DMS114 treated with DMSO at 0.1 percent for 48 hours (cell line): ENCODE results near the gene CDH1.

ENCODE experiments used
- DNase-seq: peaks from one replicate; lab custom pipeline; 2025; ENCODE audit not compliant: unreplicated experiment; lab: John Stamatoyannopoulos, UW

Gene CDH1

DNA sequence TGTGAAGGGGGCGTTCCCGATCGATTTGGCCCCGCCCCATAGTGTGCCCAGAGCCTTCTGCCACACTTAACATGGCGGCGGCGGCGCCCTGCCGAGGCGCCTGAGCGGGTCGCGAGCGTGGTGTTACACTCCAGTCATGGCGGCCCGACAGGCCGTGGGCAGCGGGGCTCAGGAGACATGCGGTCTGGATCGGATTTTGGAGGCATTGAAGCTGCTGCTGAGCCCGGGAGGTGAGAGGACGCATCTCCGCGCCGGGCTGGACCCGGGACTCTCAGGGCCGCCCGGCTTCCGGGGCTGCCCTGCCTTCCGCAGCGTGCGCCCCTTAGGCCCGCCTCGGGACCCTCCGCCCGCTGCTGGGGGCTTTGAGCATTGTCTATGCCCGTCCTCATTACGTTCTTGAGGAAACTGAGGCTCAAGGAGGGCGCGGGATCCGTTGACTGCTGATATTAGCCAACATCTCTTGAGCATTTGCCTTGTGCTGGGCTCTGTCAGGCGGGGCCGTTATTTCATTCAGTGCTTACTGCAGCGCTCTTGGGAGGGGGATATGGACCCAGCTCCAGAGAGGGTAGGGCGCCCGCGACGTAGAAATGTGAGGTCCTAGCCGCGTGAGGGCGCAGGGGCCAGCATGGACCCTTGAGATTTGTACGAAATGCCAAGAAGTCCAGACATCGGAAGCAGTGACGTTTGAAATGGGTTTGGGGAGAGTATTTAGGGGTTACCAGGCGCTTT, 106.6 kb downstream of the CDH1 start, which contains the start of gene TANGO6:
Gene TANGO6 (plus strand): TSS at position 50 of the 729 bp plus-strand sequence. CDS start 87 bp downstream, at position 137.
- peak; percentile 81 for DNase-seq

DNA sequence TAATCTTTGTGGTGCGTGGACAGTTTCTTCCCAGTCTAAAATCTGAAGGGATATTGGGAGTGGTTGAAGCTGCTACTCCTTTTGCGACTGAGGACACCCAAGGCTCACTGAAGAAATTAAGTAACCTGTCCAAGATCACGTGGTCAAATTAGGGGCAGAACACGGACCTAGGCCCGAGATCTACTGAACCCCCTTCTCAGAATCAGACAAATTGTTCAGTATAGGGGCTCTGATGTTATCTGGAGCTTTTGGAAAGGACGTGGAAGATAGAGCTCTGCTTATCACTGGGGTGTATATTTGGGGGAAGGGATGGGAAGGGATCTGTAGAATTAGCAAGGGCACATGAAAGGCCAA, 107.1 kb downstream of the CDH1 start:
- no peak for DNase-seq

DNA sequence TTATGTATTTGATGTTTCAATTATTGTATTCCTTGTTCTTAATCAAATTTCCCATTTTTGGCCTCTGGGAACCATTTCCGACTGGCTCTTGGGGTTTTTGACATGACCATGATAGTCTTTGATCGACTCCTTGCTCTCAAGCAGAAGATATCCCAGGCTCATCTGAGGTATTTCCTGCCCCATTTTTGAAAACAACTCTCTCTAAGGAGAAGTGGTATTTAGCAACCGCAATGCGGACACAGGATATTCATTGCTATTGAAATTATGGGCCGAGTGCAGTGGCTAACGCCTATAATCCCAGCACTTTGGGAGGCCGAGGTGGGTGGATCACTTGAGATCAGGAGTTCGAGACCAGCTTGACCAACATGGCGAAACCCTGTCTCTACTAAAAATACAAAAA, 111.7 kb downstream of the CDH1 start:
- no peak for DNase-seq

DNA sequence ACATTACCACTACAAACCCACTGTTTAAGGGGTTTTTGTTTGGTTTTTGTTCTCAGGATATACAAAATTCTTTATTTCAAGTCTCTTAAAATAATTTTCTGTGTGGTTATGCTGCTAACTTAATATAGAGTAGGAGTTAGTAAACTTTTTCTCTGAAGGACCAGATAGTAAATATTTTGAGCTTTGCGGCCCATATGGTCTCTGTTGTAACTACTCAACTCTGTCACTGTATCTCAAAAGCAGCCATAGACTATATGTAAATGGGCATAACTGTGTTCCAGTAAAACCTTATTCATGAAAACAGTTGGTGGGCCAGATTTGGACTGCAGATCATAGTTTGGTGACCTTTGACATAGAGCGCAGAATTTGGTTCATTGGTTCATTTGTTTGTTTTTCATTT, 113.4 kb downstream of the CDH1 start:
- DNase-seq: no peak

DNA sequence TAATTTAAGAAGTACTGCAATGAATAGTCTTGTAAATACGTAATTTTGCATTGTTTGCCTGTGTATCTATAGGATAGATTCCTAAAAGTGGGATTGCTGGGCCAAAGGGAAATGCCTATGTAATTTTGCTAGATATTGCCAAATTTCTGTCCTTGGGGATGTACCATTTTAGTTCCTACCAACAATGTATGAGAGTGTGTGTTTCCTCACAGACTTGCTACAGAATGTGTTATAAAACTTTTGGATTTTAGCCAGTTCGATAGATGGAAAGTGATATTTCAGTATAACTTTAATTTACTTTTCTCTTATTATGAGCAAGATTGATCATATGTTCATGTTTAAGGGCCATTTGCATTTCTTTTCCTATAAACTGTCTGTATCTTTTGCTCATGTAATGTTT, 114.5 kb downstream of the CDH1 start:
- DNase-seq: no peak

DNA sequence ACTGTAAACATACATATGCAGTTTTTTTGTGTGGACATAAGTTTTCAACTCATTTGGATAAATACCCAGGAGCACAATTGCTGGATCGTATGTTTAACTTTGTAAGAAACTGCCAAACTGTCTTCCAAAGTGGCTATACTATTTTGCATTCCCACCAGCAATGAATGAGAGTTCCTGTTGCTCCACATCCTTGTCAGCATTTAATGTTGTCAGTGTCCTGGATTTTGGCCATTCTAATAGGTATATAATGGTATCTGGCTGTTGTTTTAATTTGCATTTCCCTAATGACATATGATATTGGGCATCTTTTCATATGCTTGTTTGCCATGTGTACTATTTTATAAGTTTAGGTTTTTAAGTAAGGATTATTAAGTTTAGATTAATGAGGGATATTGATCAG, 120.4 kb downstream of the CDH1 start:
- no peak for DNase-seq

DNA sequence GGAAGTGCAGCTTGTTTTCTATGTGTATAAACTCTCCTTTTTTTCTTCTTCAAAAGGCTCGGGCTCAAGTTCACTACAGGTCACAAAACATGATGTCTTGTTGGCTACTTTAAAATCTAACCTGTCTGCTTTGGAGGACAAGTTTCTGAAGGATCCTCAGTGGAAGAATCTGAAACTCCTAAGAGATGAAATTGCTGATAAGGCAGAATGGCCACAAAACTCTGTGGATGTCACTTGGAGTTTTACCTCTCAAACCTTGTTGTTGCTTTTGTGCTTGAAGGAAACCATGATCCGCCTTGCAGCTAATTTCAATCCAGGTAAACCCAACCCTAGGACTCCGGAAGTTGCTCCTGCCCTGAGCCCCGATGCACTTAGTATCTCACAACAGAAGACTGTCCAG, 122.7 kb downstream of the CDH1 start:
- no peak for DNase-seq

DNA sequence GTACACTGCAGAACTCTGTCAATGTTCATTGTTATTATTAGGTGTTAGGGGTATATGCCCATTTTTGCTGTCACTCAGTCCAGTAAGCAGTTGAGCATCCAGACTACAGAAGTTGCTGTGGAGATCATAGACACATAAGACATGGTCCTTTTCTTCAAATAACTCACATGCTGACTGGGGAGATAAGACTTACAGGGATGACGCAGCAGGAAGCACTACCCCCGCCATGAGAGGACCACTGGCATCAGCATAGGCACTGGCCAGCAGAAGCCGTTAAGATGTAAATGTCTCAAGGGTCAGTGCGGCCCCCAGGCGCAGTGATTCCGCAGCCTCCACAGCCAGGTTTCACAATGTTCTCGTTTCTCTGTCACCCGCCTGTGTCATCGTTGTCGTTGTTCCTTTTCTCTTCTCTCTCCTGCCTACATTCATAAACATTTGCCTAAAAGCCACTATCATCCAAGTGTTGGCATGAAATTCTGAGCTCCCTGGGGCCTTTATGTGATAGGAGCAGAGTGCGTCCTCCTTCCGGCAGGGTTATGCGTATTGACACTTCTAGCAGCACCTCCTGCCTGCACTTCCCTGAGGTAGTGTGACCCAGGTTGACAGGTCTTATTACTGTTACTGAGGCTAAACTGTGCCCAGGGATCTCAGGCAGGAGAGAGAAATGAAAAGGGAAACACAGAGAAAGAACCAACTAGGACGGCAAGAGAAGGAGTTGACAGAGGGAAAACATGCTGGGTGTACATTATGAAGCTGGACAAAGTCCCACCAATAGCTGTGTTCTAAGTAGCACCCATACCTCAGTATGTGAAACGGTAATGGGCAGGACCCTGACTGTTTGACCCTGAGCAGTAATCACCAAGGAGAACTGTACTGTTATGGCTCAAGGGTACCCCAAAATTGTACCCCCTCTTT, 124.1 kb downstream of the CDH1 start:
- DNase-seq: no peak

DNA sequence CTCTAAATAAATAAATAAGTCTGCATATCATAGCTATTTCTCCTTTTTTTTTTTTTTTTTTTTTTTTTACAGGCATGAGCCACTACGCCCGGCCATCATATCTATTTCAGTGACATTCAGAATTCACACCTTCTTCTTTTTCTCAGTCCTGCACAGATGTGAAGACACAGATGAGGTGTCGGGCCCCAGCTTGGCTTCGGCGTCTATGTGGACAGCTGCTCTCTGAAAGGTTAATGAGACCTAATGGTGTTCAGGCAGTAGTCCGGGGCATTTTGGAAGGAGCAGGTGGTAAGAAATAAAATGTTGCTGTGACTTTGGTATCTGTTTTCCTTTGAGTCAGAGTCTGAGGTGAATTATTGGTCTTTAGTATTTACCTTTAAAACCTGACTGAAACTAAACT, 129.8 kb downstream of the CDH1 start:
- DNase-seq: no peak

DNA sequence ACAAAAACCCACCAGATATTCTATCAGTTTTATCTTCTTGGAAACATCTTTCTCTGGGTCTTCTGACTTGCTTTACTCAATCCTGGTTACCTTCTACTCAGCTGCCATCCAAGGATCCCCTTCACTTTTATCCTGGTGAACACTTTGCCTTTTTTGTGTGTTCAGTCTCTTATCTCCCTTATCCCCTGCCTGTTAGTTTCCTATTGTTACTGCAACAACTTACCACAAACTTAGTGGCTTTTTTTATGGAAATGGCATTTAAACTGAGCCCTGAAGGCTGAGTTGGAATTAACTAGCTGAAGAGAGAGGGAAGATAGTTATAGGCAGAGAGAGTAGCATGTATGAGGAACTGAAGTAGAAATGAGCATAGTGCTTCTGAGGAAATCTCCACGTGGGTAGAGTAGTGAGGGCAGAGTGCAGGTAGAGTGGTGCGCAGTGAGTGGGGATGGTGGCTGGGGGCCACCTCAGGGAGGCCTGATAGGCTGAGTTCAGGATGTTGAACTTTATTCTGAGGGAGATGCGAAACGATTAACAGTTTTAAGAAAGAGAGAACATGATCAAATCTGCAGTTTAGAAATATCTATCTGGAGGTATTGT, 132.5 kb downstream of the CDH1 start:
- no peak for DNase-seq

DNA sequence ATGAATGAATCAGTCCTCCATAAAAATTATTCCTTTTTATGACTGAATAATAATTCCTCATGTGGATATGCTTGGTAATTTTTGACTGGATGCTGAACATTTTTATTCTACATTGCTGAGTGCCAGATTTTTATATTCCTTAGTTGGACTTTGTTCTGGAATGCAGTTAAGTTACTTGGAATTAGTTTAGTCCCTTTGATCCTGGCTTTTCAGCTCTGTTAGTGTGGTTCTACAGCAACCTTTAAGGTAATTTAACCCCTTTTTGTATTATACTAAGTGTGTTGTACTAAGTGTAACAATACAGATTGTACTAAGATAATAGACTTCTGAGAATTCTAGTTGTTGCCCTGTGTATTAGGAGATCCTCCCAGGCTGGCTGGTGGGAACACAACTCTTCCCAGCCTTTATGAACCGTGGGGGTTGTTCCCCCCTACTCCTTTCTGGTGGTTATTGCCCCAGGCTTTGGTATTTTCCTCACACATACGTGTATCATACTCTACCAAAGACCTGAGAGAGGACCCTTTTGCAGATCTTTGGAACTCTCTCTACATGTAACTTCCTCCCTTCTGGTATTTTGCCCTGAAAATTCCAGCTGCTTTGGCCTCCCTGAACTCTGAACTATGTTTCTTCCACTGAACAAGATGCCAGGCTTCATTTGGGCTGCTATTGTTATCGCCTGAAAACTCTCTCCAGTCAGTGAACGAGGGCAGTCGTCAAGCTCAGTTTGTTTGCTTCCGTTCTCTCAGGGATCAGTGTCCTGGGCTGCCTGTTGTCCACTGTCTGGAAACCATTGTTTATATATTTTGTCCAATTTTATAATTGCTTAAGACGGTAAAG, 136.8 kb downstream of the CDH1 start:
- DNase-seq: no peak

DNA sequence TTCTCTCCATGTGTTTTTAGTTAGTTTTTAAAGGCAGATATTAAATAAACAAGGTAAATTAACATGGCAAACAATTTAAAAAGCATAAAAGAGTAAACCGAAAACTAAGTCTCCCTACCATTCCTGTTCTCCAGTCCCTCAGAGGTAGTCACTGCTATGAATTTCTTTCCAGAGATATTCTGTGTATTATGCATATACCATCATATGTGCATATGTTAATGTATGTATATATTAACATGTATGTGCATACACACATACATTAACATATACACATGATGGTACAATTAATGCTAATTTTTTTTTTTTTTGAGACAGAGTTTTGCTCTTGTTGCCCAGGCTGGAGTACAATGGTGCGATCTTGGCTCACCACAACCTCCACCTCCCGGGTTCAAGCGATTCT, 138.8 kb downstream of the CDH1 start:
- no peak for DNase-seq

DNA sequence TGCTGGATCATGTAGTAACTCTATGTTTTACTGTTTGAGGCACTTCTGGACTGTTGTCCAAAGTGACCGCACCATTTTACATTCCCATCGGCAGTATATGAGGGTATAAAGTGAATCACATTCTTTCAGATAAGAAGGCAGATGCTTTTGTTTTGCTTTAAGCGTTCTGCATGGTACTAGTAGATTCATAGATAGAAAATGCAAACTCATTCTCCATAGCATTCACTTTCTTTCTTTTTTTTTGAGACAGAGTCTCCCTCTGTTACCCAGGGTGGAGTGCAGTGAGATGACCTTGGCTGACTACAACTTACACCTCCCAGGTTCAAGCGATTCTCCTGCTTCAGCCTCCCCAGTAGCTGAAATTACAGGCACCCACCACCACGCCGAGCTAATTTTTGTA, 146.6 kb downstream of the CDH1 start:
- DNase-seq: no peak

DNA sequence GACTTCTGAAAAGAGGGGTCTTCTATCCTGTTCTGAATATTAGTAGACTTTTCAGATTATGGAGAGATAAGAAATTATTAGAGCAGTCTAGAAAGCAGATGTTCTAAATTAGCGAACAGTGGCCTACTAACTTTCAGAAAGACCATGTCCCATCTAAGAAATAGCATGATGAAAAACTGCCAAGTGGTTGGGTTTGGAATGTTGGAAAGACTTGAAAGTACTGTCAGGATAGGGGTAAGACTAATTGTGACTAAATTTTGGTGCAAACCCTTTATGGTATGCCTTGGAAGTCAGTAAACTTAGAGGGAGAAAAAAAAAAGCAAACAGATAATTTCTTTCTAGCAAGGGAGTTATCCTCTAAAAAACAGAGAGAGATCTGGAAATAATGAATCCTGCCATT, 147.3 kb downstream of the CDH1 start:
- DNase-seq: no peak
